Measurements from ENCODE around the gene TMEM259. TPM values are rescaled to one million over a fixed set of nuclear protein-coding genes. Genes with fewer than 3 reads are reported as not detected.

Gene TMEM259
- total and polyA plus RNA-seq, 9 of the 15 experiments (the other 6 are each of a cell fraction or from before 2014, with no cell fraction given): 0.52 to 231 (median 63.6) TPM

- TF ChIP-seq ZBTB9 (CRISPR knock-in tag; IDR thresholded peaks at IDR 0.05): peak; percentile 68; the same call in 1 of the 2 replicates
- TF ChIP-seq SMAD4 (CRISPR knock-in tag; conservative IDR thresholded peaks at IDR 0.05): peak; percentile 40; the same call in 1 of the 2 replicates
- no peak for TF ChIP-seq ERF (CRISPR knock-in tag; IDR thresholded peaks at IDR 0.05)
- peak; percentile 21 for TF ChIP-seq TBP (optimal IDR thresholded peaks at IDR 0.05; ENCODE audit: low read depth, low read length)
- no peak for TF ChIP-seq NFXL1 (CRISPR knock-in tag; IDR thresholded peaks at IDR 0.05)
- TF ChIP-seq ZFX (CRISPR knock-in tag; IDR thresholded peaks at IDR 0.05): 0 out of 2 replicates have a peak, but pooled peaks have one; percentile 30
- 0 out of 2 replicates have a peak, but pooled peaks have one; percentile 27 for TF ChIP-seq ZNF24 (IDR thresholded peaks at IDR 0.05)
- TF ChIP-seq, protein P1, sequence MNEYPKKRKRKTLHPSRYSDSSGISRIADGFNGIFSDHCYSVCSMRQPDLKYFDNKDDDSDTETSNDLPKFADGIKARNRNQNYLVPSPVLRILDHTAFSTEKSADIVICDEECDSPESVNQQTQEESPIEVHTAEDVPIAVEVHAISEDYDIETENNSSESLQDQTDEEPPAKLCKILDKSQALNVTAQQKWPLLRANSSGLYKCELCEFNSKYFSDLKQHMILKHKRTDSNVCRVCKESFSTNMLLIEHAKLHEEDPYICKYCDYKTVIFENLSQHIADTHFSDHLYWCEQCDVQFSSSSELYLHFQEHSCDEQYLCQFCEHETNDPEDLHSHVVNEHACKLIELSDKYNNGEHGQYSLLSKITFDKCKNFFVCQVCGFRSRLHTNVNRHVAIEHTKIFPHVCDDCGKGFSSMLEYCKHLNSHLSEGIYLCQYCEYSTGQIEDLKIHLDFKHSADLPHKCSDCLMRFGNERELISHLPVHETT (CRISPR knock-in tag; conservative IDR thresholded peaks at IDR 0.05 in 1 of 2, IDR thresholded peaks at IDR 0.05 in 1 of 2): peak in 1 of 2 experiments; percentile 46; a peak in 2 of 4 replicates
- no peak for TF ChIP-seq POLR2AphosphoS2 (IDR thresholded peaks at IDR 0.05; ENCODE audit: low read length)
- TF ChIP-seq CHD4 (IDR thresholded peaks at IDR 0.05; ENCODE audit: insufficient read depth, insufficient replicate concordance, low read depth, low read length, poor library complexity, severe bottlenecking): no peak
- TF ChIP-seq ZBTB33 (CRISPR knock-in tag; IDR thresholded peaks at IDR 0.05): peak; percentile 79
- TF ChIP-seq, protein P2, sequence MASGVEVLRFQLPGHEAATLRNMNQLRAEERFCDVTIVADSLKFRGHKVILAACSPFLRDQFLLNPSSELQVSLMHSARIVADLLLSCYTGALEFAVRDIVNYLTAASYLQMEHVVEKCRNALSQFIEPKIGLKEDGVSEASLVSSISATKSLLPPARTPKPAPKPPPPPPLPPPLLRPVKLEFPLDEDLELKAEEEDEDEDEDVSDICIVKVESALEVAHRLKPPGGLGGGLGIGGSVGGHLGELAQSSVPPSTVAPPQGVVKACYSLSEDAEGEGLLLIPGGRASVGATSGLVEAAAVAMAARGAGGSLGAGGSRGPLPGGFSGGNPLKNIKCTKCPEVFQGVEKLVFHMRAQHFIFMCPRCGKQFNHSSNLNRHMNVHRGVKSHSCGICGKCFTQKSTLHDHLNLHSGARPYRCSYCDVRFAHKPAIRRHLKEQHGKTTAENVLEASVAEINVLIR (CRISPR knock-in tag; IDR thresholded peaks at IDR 0.05): 0 out of 2 replicates have a peak, but pooled peaks have one; percentile 9
- TF ChIP-seq CREM (IDR thresholded peaks at IDR 0.05; ENCODE audit: low read depth): 0 out of 2 replicates have a peak, but pooled peaks have one; percentile 33
- TF ChIP-seq KLF6 (CRISPR knock-in tag; IDR thresholded peaks at IDR 0.05; ENCODE audit: borderline replicate concordance): 0 out of 2 replicates have a peak, but pooled peaks have one; percentile 50
- peak; percentile 76 for TF ChIP-seq MTA3 (IDR thresholded peaks at IDR 0.05; ENCODE audit: borderline replicate concordance)
- TF ChIP-seq POLR2H (tag; IDR thresholded peaks at IDR 0.05; ENCODE audit: low read depth): no peak
- TF ChIP-seq MYC (IDR thresholded peaks at IDR 0.05; ENCODE audit: low read depth, low read length): peak; percentile 39; the same call in 1 of the 2 replicates
- no peak for TF ChIP-seq MYC (CRISPR knock-in tag; IDR thresholded peaks at IDR 0.05; ENCODE audit: borderline replicate concordance, low read depth)
- TF ChIP-seq CTBP1 (IDR thresholded peaks at IDR 0.05; ENCODE audit: borderline replicate concordance): peak; percentile 91
These were observed 38.3 kb downstream of the TMEM259 start (continued) for GRCh38 chr19:982567-983170.
